ENCODE measurements around the gene SHC1.
"Not testable (repeated sequence)": the region's sequence is repeated elsewhere in the genome, so short reads cannot be mapped to it uniquely, and the experiment has no call there.

Gene SHC1

GRCh38 chr1:154996966-154997701, 26.6 kb upstream of the SHC1 start:
- Histone ChIP-seq H3K4me3 (ENCODE audit: low read depth in 1 of 5, low read length in 5 of 5) (no peak overlapping the region), H3K27me3 (ENCODE audit: control insufficient read depth in 5 of 5, insufficient read depth in 4 of 5, low read length in 5 of 5) (no peaks in the 10 kb centered on the region), H3K36me3 (ENCODE audit: control insufficient read depth in 5 of 5, insufficient read depth in 5 of 5, low read length in 5 of 5) (peaks cover 0 to 9% (median 4%) of the 10 kb centered on the region in 5 donors), H3K4me1 (ENCODE audit: control insufficient read depth in 5 of 5, insufficient read depth in 5 of 5, low read length in 5 of 5) (peaks cover 2 to 47% (median 30%) of the 10 kb centered on the region in 5 donors), H3K27ac (ENCODE audit: low read depth, low read length) (peak overlapping the region; percentile 66), H3K9ac (ENCODE audit: low read length in 5 of 5) (peak overlapping the region in 1 of 5 donors; percentile 47), H3K9me3 (ENCODE audit: control insufficient read depth in 5 of 5, low read length in 5 of 5) (no peaks in the 10 kb centered on the region)

- H3K9me3 ChIP-seq (ENCODE audit: control insufficient read depth in 5 of 5, low read length in 5 of 5); H3K9ac ChIP-seq (ENCODE audit: low read length in 5 of 5); H3K27me3 ChIP-seq (ENCODE audit: control insufficient read depth in 5 of 5, insufficient read depth in 4 of 5, low read length in 5 of 5); H3K4me3 ChIP-seq (ENCODE audit: low read depth in 1 of 5, low read length in 5 of 5): not testable (repeated sequence)
- peaks cover 0 to 13% (median 7%) of the 10 kb centered on the region in 5 donors for H3K36me3 ChIP-seq (ENCODE audit: control insufficient read depth in 5 of 5, insufficient read depth in 5 of 5, low read length in 5 of 5)
- peak overlapping the region; percentile 84 for H3K27ac ChIP-seq (ENCODE audit: low read depth, low read length)
- peaks cover 2 to 38% (median 25%) of the 10 kb centered on the region in 5 donors for H3K4me1 ChIP-seq (ENCODE audit: control insufficient read depth in 5 of 5, insufficient read depth in 5 of 5, low read length in 5 of 5)
Measured at GRCh38 chr1:154995301-154995983, 24.9 kb upstream of the SHC1 start.

GRCh38 chr1:154994591-154994990, 24.0 kb upstream of the SHC1 start:
- no peak overlapping the region for H3K4me3 ChIP-seq (ENCODE audit: low read depth in 1 of 5, low read length in 5 of 5)
- peaks cover 2 to 30% (median 18%) of the 10 kb centered on the region in 5 donors for H3K4me1 ChIP-seq (ENCODE audit: control insufficient read depth in 5 of 5, insufficient read depth in 5 of 5, low read length in 5 of 5)
- H3K36me3 ChIP-seq (ENCODE audit: control insufficient read depth in 5 of 5, insufficient read depth in 5 of 5, low read length in 5 of 5): peaks cover 0 to 22% (median 14%) of the 10 kb centered on the region in 5 donors
- peak overlapping the region in 2 of 5 donors; percentile 25 to 33 for H3K9ac ChIP-seq (ENCODE audit: low read length in 5 of 5)
- H3K27me3 ChIP-seq (ENCODE audit: control insufficient read depth in 5 of 5, insufficient read depth in 4 of 5, low read length in 5 of 5): no peaks in the 10 kb centered on the region
- no peaks in the 10 kb centered on the region for H3K9me3 ChIP-seq (ENCODE audit: control insufficient read depth in 5 of 5, low read length in 5 of 5)
- peak overlapping the region; percentile 78 for H3K27ac ChIP-seq (ENCODE audit: low read depth, low read length)

- Histone ChIP-seq H3K9me3 (ENCODE audit: control insufficient read depth in 5 of 5, low read length in 5 of 5) (no peaks in the 10 kb centered on the region), H3K27ac (ENCODE audit: low read depth, low read length) (peak overlapping the region; percentile 78), H3K36me3 (ENCODE audit: control insufficient read depth in 5 of 5, insufficient read depth in 5 of 5, low read length in 5 of 5) (peaks cover 0 to 25% (median 17%) of the 10 kb centered on the region in 5 donors), H3K4me3 (ENCODE audit: low read depth in 1 of 5, low read length in 5 of 5) (no peak overlapping the region), H3K27me3 (ENCODE audit: control insufficient read depth in 5 of 5, insufficient read depth in 4 of 5, low read length in 5 of 5) (no peaks in the 10 kb centered on the region), H3K9ac (ENCODE audit: low read length in 5 of 5) (peak overlapping the region in 2 of 5 donors; percentile 25 to 33), H3K4me1 (ENCODE audit: control insufficient read depth in 5 of 5, insufficient read depth in 5 of 5, low read length in 5 of 5) (peaks cover 2 to 29% (median 15%) of the 10 kb centered on the region in 5 donors)
Measured at GRCh38 chr1:154994269-154994587, 23.7 kb upstream of the SHC1 start.

GRCh38 chr1:154993572-154994268, 23.2 kb upstream of the SHC1 start, which contains the start of gene LENEP:
TSS of gene LENEP (plus strand) at chr1:154993586. CDS start at chr1:154993608, 22 bp downstream.
- Histone ChIP-seq H3K9me3 (ENCODE audit: control insufficient read depth in 5 of 5, low read length in 5 of 5) (no peaks in the 10 kb centered on the region), H3K4me1 (ENCODE audit: control insufficient read depth in 5 of 5, insufficient read depth in 5 of 5, low read length in 5 of 5) (peaks cover 0 to 29% (median 11%) of the 10 kb centered on the region in 5 donors), H3K4me3 (ENCODE audit: low read depth in 1 of 5, low read length in 5 of 5) (no peak within 1 kb of the TSS), H3K27ac (ENCODE audit: low read depth, low read length) (peak within 1 kb of the TSS; percentile 78), H3K27me3 (ENCODE audit: control insufficient read depth in 5 of 5, insufficient read depth in 4 of 5, low read length in 5 of 5) (no peaks in the 10 kb centered on the region), H3K36me3 (ENCODE audit: control insufficient read depth in 5 of 5, insufficient read depth in 5 of 5, low read length in 5 of 5) (peaks cover 0 to 30% (median 21%) of the 10 kb centered on the region in 5 donors), H3K9ac (ENCODE audit: low read length in 5 of 5) (peak within 1 kb of the TSS in 2 of 5 donors; percentile 25 to 33)

GRCh38 chr1:154992721-154993571, 22.4 kb upstream of the SHC1 start:
- H3K27ac ChIP-seq (ENCODE audit: low read depth, low read length): peak overlapping the region; percentile 57
- H3K9ac ChIP-seq (ENCODE audit: low read length in 5 of 5): no peak overlapping the region
- peaks cover 0 to 31% (median 12%) of the 10 kb centered on the region in 5 donors for H3K4me1 ChIP-seq (ENCODE audit: control insufficient read depth in 5 of 5, insufficient read depth in 5 of 5, low read length in 5 of 5)
- H3K36me3 ChIP-seq (ENCODE audit: control insufficient read depth in 5 of 5, insufficient read depth in 5 of 5, low read length in 5 of 5): peaks cover 0 to 38% (median 29%) of the 10 kb centered on the region in 5 donors
- no peaks in the 10 kb centered on the region for H3K27me3 ChIP-seq (ENCODE audit: control insufficient read depth in 5 of 5, insufficient read depth in 4 of 5, low read length in 5 of 5)
- H3K9me3 ChIP-seq (ENCODE audit: control insufficient read depth in 5 of 5, low read length in 5 of 5): no peaks in the 10 kb centered on the region
- H3K4me3 ChIP-seq (ENCODE audit: low read depth in 1 of 5, low read length in 5 of 5): no peak overlapping the region

GRCh38 chr1:154990276-154990675, 19.7 kb upstream of the SHC1 start:
- Histone ChIP-seq H3K9ac (ENCODE audit: low read length in 5 of 5) (no peak overlapping the region), H3K9me3 (ENCODE audit: control insufficient read depth in 5 of 5, low read length in 5 of 5) (no peaks in the 10 kb centered on the region), H3K27ac (ENCODE audit: low read depth, low read length) (no peak overlapping the region), H3K4me3 (ENCODE audit: low read depth in 1 of 5, low read length in 5 of 5) (no peak overlapping the region), H3K4me1 (ENCODE audit: control insufficient read depth in 5 of 5, insufficient read depth in 5 of 5, low read length in 5 of 5) (peaks cover 0 to 41% (median 19%) of the 10 kb centered on the region in 5 donors), H3K27me3 (ENCODE audit: control insufficient read depth in 5 of 5, insufficient read depth in 4 of 5, low read length in 5 of 5) (no peaks in the 10 kb centered on the region), H3K36me3 (ENCODE audit: control insufficient read depth in 5 of 5, insufficient read depth in 5 of 5, low read length in 5 of 5) (peaks cover 0 to 47% (median 33%) of the 10 kb centered on the region in 5 donors)

- no peak overlapping the region for H3K4me3 ChIP-seq (ENCODE audit: low read depth in 1 of 5, low read length in 5 of 5)
- peaks cover 0 to 49% (median 26%) of the 10 kb centered on the region in 5 donors for H3K4me1 ChIP-seq (ENCODE audit: control insufficient read depth in 5 of 5, insufficient read depth in 5 of 5, low read length in 5 of 5)
- no peaks in the 10 kb centered on the region for H3K9me3 ChIP-seq (ENCODE audit: control insufficient read depth in 5 of 5, low read length in 5 of 5)
- H3K36me3 ChIP-seq (ENCODE audit: control insufficient read depth in 5 of 5, insufficient read depth in 5 of 5, low read length in 5 of 5): peaks cover 0 to 47% (median 33%) of the 10 kb centered on the region in 5 donors
- no peak overlapping the region for H3K9ac ChIP-seq (ENCODE audit: low read length in 5 of 5)
- no peaks in the 10 kb centered on the region for H3K27me3 ChIP-seq (ENCODE audit: control insufficient read depth in 5 of 5, insufficient read depth in 4 of 5, low read length in 5 of 5)
- H3K27ac ChIP-seq (ENCODE audit: low read depth, low read length): peak overlapping the region; percentile 80
Measured at GRCh38 chr1:154989195-154989860, 18.8 kb upstream of the SHC1 start.
